Stimulated activated CD4-positive, alpha-beta T cell treated with anti-CD3 and anti-CD28 coated beads, Interleukin-4, amount 100 ng/mL, for 48 hours (primary cell): ENCODE data around the gene HUNK.
"Not testable (repeated sequence)": the region's sequence is repeated elsewhere in the genome, so short reads cannot be mapped to it uniquely, and the experiment has no call there.

Source experiments
- DNase-seq, 2 donors: peaks; one replicate each; pipeline ENCODE4 v3.0.0-alpha.2; 2020; ENCODE audit warnings: low read depth in 2 of 2

HUNK gene

GRCh38 chr21:31993826-31994825, 121.3 kb downstream of the HUNK start:
- no peak for DNase-seq

GRCh38 chr21:31997191-31997590, 124.4 kb downstream of the HUNK start:
- DNase-seq: no peak

GRCh38 chr21:31999810-32000468, 127.1 kb downstream of the HUNK start:
- DNase-seq: no peak

- DNase-seq: no peak
These were observed 128.6 kb downstream of the HUNK start for GRCh38 chr21:32001390-32001789.

- DNase-seq: no peak
These were observed 130.6 kb downstream of the HUNK start for GRCh38 chr21:32003411-32003810.

GRCh38 chr21:32004291-32004690, 131.5 kb downstream of the HUNK start:
- no peak for DNase-seq

GRCh38 chr21:32007456-32007855, 134.6 kb downstream of the HUNK start:
- no peak for DNase-seq

DNA sequence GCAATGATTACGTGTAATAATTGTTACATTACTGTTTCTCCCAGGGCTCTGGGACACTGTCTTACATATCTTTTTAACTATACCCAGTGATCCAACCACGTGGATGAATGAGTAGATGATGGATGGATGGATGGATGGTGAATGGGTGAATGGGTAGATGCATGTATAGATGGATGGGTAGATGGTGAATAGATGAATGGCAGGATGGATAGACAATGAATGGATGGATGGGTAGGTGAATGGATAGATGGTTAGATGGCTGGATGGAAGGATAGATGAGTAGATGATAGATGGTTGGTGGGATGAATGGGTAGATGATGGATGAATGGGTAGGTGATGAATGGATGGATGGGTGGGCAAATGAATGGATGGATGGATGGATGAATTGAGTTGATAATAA, 135.9 kb downstream of the HUNK start:
- DNase-seq: no peak

- DNase-seq: no peak
These were observed 136.4 kb downstream of the HUNK start for GRCh38 chr21:32009263-32009662.

GRCh38 chr21:32015461-32016139, 142.8 kb downstream of the HUNK start:
- DNase-seq: no peak

- no peak for DNase-seq
These were observed 145.6 kb downstream of the HUNK start for GRCh38 chr21:32018381-32018780.

DNA sequence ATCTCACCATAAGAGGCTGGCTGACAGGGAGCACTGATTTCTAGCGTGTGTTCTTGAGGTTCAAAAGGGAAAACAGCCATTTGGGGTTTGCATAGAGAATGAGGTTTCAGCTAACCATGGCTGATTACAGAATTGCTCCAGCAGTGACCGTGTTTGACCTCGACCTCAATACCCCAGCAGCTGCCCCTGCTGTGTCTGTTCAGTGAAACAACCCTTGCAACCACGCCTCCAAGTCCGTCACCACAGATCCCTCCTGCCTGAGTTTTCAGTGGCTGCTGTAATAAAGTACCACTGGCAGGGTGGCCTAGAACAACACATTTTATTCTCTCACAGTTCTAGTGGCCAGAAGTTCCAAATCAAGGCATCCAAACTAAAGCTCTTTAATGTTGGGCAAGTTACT, 147.7 kb downstream of the HUNK start:
- no peak for DNase-seq

DNA sequence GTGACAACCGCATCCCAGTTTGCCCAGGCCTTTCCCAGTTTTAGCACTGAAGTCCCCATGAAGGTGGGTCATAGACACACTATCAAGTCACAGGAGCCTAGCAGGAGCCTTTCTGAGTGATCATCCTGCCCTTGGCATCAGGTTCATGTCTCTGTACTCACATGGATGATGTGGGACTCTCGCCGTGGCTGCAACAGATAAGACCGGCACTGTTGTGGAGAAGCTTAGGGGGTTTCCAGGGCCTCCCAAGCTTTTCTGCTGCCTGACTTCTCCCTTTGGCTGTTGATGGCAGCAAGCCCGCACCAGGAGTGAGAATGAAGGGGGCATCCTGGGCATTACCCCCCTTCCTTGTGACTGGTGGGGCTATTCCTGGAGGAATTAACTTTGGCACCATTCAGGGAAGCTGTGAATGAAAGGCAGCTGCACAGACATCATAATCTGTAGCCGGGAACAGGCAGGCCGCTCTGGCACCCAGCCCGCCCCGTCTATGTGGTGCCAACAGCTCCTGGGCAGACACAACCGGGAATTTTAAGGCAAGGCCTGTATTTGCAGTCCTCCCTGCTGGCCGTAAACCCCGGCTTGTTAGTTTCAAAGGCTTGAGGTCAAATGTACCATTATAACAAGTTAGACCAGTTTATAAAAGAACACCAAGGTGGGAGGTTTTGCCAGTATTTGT, 148.6 kb downstream of the HUNK start:
- no peak for DNase-seq

DNA sequence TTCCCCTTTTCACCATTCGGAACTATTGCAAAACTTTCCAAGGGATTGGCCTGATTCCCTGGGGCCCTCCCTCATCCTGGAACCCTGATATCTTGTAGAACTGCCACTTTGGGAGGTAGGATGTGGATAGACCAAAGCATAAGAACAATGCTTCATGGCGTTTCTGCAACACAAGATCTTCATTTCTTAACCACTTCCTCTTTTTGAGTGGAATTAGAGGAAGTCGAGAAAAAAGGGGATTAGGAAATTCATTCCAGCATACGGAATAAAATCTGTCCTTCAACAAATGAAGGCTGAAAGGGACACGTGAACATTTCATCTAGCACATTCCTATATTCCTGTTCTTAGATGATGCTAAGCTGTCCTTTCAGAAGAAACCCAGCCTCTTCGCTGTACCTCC, 149.3 kb downstream of the HUNK start:
- DNase-seq: no peak

DNA sequence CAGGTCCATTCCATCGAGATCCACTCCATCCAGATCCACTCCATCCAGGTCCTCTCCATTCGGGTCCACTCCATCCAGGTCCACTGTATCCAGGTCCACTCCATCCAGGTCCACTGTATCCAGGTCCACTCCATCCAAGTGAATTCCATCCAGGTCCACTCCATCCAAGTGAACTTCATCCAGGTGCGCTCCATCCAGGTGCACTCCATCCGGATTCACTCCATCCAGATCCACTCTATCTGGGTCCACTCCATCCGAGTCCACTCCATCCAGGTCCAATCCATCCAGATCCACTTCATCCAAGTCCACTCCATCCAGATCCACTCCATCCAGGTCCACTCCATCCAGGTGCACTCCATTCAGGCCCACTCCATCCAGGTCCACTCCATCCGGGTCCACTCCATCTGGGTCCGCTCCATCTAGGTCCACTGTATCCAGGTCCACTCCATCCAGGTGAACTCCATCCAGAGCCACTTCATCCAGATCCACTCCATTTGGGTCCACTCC, 157.4 kb downstream of the HUNK start:
- DNase-seq: no peak

GRCh38 chr21:32034850-32035249, 162.0 kb downstream of the HUNK start:
- no peak for DNase-seq

DNA sequence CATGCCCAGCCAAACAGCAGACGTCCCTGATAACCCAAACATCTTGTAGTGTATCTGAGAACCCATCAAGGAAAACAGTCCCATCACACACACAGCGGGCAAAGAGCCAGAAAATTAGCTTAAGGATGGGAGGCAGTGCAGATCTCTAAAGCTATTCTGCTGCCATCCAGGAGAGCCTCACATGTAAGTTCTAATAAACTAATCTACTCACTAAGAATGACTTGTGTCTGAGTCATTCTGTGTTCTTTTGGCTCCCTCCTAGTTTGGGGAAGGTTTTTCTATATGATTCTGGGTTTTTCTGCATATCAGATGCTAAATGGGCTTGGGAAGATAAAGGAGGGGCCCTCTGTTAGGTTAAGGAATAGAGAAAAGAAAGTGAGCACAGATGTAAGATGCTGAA, 162.8 kb downstream of the HUNK start:
- no peak for DNase-seq

GRCh38 chr21:32036756-32037155, 163.9 kb downstream of the HUNK start:
- no peak for DNase-seq

- DNase-seq: not testable (repeated sequence)
These were observed 165.9 kb downstream of the HUNK start for GRCh38 chr21:32038751-32039150.

DNA sequence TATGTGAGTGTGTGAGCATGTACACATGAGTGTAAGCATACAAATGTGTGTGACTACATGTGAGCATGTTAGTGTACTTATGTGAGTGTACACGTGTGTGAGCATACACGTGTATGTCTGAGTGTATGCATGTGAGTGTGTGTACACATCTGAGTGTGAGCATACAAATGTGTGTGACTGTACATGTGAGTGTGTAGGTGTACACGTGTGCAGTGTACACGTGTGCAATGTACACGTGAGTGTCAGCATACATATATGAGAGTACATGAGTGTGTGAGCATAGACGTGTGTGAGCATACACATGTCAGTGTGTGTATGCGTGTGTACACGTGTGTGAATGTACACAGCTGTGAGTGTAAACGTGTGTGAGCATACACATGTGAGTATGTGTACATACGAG, 170.6 kb downstream of the HUNK start:
- DNase-seq: no peak
